Left ventricle myocardium inferior (tissue), 1 donor: ENCODE results near the gene ZNF805. TPM values are rescaled to one million over a fixed set of nuclear protein-coding genes. Genes with fewer than 3 reads are reported as not detected.
"Not testable (repeated sequence)": the region's sequence is repeated elsewhere in the genome, so short reads cannot be mapped to it uniquely, and the experiment has no call there.

ENCODE experiments used
- DNase-seq: peaks from one replicate; pipeline ENCODE4 v3.0.0-alpha.2; 2020
- H3K27ac ChIP-seq: fragments of 200-600 bp; replicated peaks from 2 replicates; pipeline ENCODE4 v1.8.0; 2021
- H3K27me3 ChIP-seq: fragments of 200-600 bp; 2 replicates; pipeline ENCODE4 v1.8.0; 2021; ENCODE audit warnings: low read depth
- H3K36me3 ChIP-seq: fragments of 200-600 bp; 2 replicates; pipeline ENCODE4 v1.8.0; 2021
- H3K4me1 ChIP-seq: fragments of 200-600 bp; 2 replicates; pipeline ENCODE4 v1.8.0; 2021
- H3K4me3 ChIP-seq: fragments of 200-600 bp; 2 replicates; pipeline ENCODE4 v1.8.0; 2021; ENCODE audit warnings: mild to moderate bottlenecking, moderate library complexity
- H3K9me3 ChIP-seq: fragments of 200-600 bp; replicated peaks from 2 replicates; pipeline ENCODE4 v1.8.0; 2021
- intact Hi-C: fragments of 100-400 bp; cut with micrococcal nuclease; formaldehyde crosslinking; loops from one replicate; pipeline ENCODE4 v1.11.0; 2022
- total RNA-seq: library from RNA; stranded (reverse); fragmentation: NEBNext Ultra II Directional; extraction: Animal tissue kit (Norgen Biotek cat#: 25700); gene quantifications from one replicate; pipeline ENCODE4 v1.2.1, GENCODE V29; 2021
- TF ChIP-seq, protein P1 (sequence below): fragments of 200-600 bp; IDR thresholded peaks from 2 replicates; pipeline ENCODE4 v1.8.0; 2021; ENCODE audit warnings: antibody characterized with exemption, mild to moderate bottlenecking, borderline replicate concordance
- donor health status: DM: no; HTN: yes; CAD: no; lungs with severe emphysema.

ZNF805 gene
- total RNA-seq, 1 donor from 2014 or later: 8.4 TPM

- H3K4me1 ChIP-seq: peaks cover 2% of the 10 kb centered on the region
- H3K27ac ChIP-seq: no peak overlapping the region
- intact Hi-C loops: no loop called here
- H3K27me3 ChIP-seq: no peaks in the 10 kb centered on the region
- TF ChIP-seq, protein P1, sequence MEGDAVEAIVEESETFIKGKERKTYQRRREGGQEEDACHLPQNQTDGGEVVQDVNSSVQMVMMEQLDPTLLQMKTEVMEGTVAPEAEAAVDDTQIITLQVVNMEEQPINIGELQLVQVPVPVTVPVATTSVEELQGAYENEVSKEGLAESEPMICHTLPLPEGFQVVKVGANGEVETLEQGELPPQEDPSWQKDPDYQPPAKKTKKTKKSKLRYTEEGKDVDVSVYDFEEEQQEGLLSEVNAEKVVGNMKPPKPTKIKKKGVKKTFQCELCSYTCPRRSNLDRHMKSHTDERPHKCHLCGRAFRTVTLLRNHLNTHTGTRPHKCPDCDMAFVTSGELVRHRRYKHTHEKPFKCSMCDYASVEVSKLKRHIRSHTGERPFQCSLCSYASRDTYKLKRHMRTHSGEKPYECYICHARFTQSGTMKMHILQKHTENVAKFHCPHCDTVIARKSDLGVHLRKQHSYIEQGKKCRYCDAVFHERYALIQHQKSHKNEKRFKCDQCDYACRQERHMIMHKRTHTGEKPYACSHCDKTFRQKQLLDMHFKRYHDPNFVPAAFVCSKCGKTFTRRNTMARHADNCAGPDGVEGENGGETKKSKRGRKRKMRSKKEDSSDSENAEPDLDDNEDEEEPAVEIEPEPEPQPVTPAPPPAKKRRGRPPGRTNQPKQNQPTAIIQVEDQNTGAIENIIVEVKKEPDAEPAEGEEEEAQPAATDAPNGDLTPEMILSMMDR: no peak
- peaks cover 95% of the 10 kb centered on the region for H3K36me3 ChIP-seq
- no peak overlapping the region for H3K4me3 ChIP-seq
- no peak for DNase-seq
- H3K9me3 ChIP-seq: no peaks in the 10 kb centered on the region
Observed at GRCh38 chr19:57248646-57249045, 8.2 kb downstream of the ZNF805 start.

- peaks cover 6% of the 10 kb centered on the region for H3K9me3 ChIP-seq
- no peak for DNase-seq
- no peaks in the 10 kb centered on the region for H3K27me3 ChIP-seq
- H3K36me3 ChIP-seq: peaks cover 95% of the 10 kb centered on the region
- no peaks in the 10 kb centered on the region for H3K4me1 ChIP-seq
- intact Hi-C loops: no loop called here
- H3K27ac ChIP-seq: no peak overlapping the region
- no peak overlapping the region for H3K4me3 ChIP-seq
- TF ChIP-seq, protein P1: no peak
Observed at GRCh38 chr19:57249329-57249728, 8.9 kb downstream of the ZNF805 start.

DNA sequence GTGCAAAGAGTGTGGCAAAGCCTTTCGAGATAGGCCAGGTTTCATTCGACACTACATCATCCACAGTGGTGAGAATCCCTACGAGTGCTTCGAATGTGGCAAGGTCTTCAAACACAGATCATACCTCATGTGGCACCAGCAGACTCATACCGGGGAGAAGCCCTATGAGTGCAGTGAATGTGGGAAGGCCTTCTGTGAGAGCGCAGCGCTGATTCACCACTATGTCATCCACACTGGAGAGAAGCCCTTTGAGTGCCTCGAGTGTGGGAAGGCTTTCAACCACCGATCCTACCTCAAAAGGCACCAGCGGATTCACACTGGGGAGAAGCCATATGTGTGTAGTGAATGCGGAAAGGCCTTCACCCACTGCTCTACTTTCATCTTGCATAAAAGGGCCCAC, 13.3 kb downstream of the ZNF805 start:
- H3K27me3 ChIP-seq, intact Hi-C loops, H3K4me1 ChIP-seq, H3K27ac ChIP-seq, H3K9me3 ChIP-seq, DNase-seq, H3K4me3 ChIP-seq: not testable (repeated sequence)
- H3K36me3 ChIP-seq: peaks cover 77% of the 10 kb centered on the region

GRCh38 chr19:57262044-57262443, 21.6 kb downstream of the ZNF805 start:
- Histone ChIP-seq H3K4me3 (no peak overlapping the region), H3K27me3 (no peaks in the 10 kb centered on the region), H3K36me3 (peaks cover 36% of the 10 kb centered on the region), H3K9me3 (no peaks in the 10 kb centered on the region), H3K4me1 (no peaks in the 10 kb centered on the region), H3K27ac (no peak overlapping the region)
- TF ChIP-seq, protein P1: no peak
- intact Hi-C loops: no loop called here
- no peak for DNase-seq

DNA sequence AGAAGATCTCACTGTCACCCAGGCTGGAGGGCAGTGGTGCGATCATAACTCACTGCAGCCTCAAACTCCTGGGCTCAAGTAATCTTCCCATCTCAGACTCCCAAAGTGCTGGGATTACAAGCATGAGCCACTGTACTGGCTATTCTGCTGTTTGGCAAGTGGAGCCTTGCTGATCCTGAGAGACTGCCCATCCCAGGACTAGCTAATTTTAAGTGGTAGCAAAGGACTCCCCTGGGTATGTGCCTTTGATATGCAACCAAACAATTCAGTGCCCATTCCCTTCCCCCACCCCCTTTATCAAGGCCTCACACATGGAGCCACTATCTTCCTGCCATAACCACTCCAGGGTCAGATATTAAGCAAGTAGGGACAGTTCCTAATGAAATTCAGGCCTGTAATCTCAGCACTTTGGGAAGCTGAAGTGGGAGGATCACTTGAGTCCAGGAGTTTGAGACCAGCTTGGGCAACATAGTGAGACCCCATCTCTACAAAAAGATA, 22.9 kb downstream of the ZNF805 start:
- no peak overlapping the region for H3K4me3 ChIP-seq
- no peak overlapping the region for H3K27ac ChIP-seq
- TF ChIP-seq, protein P1: no peak
- H3K27me3 ChIP-seq: no peaks in the 10 kb centered on the region
- no peak for DNase-seq
- H3K9me3 ChIP-seq: no peaks in the 10 kb centered on the region
- intact Hi-C loops: no loop called here
- H3K36me3 ChIP-seq: peaks cover 35% of the 10 kb centered on the region
- H3K4me1 ChIP-seq: no peaks in the 10 kb centered on the region

- TF ChIP-seq, protein P1: no peak
- intact Hi-C loops: no loop called here
- no peak overlapping the region for H3K27ac ChIP-seq
- DNase-seq: no peak
- H3K9me3 ChIP-seq: no peaks in the 10 kb centered on the region
- H3K4me3 ChIP-seq: no peak overlapping the region
- no peaks in the 10 kb centered on the region for H3K27me3 ChIP-seq
- peaks cover 9% of the 10 kb centered on the region for H3K36me3 ChIP-seq
- no peaks in the 10 kb centered on the region for H3K4me1 ChIP-seq
Observed at GRCh38 chr19:57267291-57267690, 26.9 kb downstream of the ZNF805 start.
